Anterior cingulate cortex (tissue), 58 donors: ENCODE measurements around the gene NKIRAS2.

ENCODE experiments used
- DNase-seq, 58 donors: peaks; one replicate each; lab custom pipeline; 2025; lab: John Stamatoyannopoulos, UW

NKIRAS2 gene

GRCh38 chr17:42052346-42052877 is 32.5 kb downstream of the NKIRAS2 start:
- DNase-seq: no peak

- no peak for DNase-seq
Observed at GRCh38 chr17:42053731-42054500, 34.0 kb downstream of the NKIRAS2 start.

- DNase-seq: no peak
Observed at GRCh38 chr17:42055027-42055426, 35.1 kb downstream of the NKIRAS2 start.

GRCh38 chr17:42055496-42055895 is 35.6 kb downstream of the NKIRAS2 start:
- DNase-seq: no peak

GRCh38 chr17:42056635-42057034 is 36.7 kb downstream of the NKIRAS2 start:
- no peak for DNase-seq

GRCh38 chr17:42058063-42058462 is 38.2 kb downstream of the NKIRAS2 start:
- no peak for DNase-seq

- no peak for DNase-seq
Observed at GRCh38 chr17:42059815-42060214, 39.9 kb downstream of the NKIRAS2 start.

- DNase-seq: no peak
Observed at GRCh38 chr17:42060231-42060630, 40.3 kb downstream of the NKIRAS2 start.

GRCh38 chr17:42061646-42062487 is 42.0 kb downstream of the NKIRAS2 start:
- no peak for DNase-seq

GRCh38 chr17:42062681-42063080 is 42.8 kb downstream of the NKIRAS2 start:
- no peak for DNase-seq

GRCh38 chr17:42065201-42065600 is 45.3 kb downstream of the NKIRAS2 start:
- no peak for DNase-seq

GRCh38 chr17:42067371-42068091 is 47.6 kb downstream of the NKIRAS2 start:
- DNase-seq: peak in 34 of 58 donors; percentile 2 to 66 (median 18)

GRCh38 chr17:42068979-42069378 is 49.1 kb downstream of the NKIRAS2 start:
- DNase-seq: no peak

GRCh38 chr17:42071810-42072209 is 51.9 kb downstream of the NKIRAS2 start:
- no peak for DNase-seq

GRCh38 chr17:42072323-42073187 is 52.7 kb downstream of the NKIRAS2 start:
- no peak for DNase-seq
